GM18951 (cell line): Measurements from ENCODE around the gene SS18.

Source experiments
- POLR2A ChIP-seq: IDR thresholded peaks from 4 replicates; pipeline ENCODE4 v1.6.1; 2011; ENCODE audit warnings: mild to moderate bottlenecking; ENCODE audit not compliant: insufficient read length, insufficient read depth; ENCODE audit errors: extremely low read depth
- in situ Hi-C: fragments of 300-500 bp; cut with MboI; formaldehyde crosslinking; loops from one replicate; pipeline ENCODE4 v1.12.0; 2022; ENCODE audit warnings: low sequenced_read_pairs, mixed read lengths, inconsistent platforms; ENCODE audit not compliant: unreplicated experiment

The SS18 gene

GRCh38 chr18:26046419-26047077 lies 43.9 kb downstream of the SS18 start:
- in situ Hi-C loops: no loop called here
- TF ChIP-seq POLR2A: no peak

GRCh38 chr18:26044807-26045206 lies 45.6 kb downstream of the SS18 start:
- TF ChIP-seq POLR2A: no peak
- in situ Hi-C loops: no loop called here

DNA sequence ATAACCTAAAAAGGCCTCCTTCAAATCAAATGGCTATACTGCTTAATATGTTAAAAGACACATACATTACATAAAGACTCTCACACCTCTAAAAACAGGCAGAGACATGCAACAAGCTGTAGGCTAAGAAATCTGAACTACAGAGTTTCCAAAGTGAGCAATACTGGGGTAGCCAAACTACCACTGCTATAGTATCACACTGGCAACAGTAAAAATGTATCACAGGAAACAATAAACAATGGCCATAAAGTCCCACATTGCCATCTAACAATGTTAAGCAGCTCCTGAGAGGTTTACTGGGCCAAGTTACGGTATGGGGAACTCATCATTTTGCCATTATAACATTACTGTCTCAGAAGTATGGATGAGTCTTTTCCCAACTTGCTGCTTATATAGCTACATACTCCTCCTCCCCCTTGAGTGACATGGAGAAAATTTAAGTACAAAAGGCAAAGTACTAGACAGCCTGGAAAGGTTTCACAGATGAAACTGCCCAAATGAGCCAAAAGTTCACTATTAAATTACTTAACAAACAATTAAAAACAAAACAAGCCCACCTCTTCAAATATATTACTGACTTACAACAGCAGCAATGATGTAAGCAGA lies 50.3 kb downstream of the SS18 start:
- TF ChIP-seq POLR2A: no peak
- in situ Hi-C loops: no loop called here

DNA sequence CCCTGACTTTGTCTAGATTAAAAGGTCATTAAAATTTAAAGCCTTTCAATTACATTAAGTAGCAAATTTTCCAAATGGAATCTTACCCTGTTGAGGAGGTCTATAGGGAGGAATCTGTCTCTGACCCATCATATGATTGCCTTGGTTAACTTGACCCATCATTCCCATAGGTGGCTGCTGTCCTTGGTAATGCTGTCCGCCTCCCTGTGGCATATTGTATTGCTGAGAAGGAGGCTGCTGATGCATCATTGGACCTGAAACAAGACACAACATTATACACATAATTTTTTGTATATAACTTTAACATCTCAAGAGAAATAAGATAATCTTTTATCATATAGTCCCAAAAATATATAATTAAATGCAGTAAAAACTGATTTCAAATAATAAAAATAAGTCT lies 51.2 kb downstream of the SS18 start:
- no peak for TF ChIP-seq POLR2A
- in situ Hi-C loops: no loop called here

DNA sequence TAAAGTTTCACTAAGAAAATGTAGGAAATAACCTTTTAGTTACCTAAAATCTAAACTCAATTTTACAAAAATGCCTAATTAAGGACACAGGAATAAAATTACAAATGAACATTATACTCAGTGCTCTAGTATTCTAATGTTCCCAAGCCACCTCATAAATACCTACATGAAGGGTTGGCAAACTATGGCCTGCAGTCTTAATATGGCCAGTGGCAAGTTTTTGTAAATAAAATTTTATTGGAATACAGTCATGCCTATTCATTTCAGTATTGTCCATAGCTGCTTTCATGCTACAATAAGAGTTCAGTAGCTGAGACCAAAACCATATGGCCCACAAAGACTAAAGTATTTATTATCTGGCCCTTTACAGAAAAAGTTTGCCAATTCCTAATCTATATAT lies 53.8 kb downstream of the SS18 start:
- no peak for TF ChIP-seq POLR2A
- in situ Hi-C loops: no loop called here

- in situ Hi-C loops: no loop called here
- TF ChIP-seq POLR2A: no peak
Observed at GRCh38 chr18:26034850-26035497, 55.4 kb downstream of the SS18 start.

DNA sequence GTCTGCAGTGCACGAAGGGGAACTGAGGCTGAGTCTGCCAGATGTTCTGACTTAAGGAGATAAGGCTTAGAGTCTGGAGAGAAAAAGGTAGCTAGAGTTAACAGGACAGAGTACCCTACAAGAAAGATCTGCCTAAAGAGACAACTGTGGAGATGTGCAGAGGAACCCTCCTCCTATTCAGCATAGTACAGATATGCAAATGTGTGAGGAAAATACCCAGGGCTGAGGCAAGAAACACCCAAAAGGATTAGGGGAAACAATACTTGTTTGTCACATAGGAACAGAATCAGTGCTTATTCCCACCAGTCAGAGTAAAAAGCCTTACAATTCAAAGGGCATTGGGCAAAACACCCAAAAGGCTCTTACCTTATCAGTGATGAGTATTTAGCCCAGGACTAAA lies 67.8 kb downstream of the SS18 start:
- in situ Hi-C loops: no loop called here
- no peak for TF ChIP-seq POLR2A

GRCh38 chr18:26021061-26021754 lies 69.2 kb downstream of the SS18 start:
- in situ Hi-C loops: no loop called here
- TF ChIP-seq POLR2A: no peak

GRCh38 chr18:26017929-26018328 lies 72.5 kb downstream of the SS18 start:
- in situ Hi-C loops: no loop called here
- TF ChIP-seq POLR2A: no peak

GRCh38 chr18:26014462-26014861 lies 76.0 kb downstream of the SS18 start:
- in situ Hi-C loops: no loop called here

GRCh38 chr18:26008619-26009018 lies 81.8 kb downstream of the SS18 start:
- TF ChIP-seq POLR2A: no peak

More at GRCh38 chr18:26014462-26014861, 76.0 kb downstream of the SS18 start:
- TF ChIP-seq POLR2A: no peak

GRCh38 chr18:26008096-26008495 lies 82.3 kb downstream of the SS18 start:
- in situ Hi-C loops: no loop called here
- no peak for TF ChIP-seq POLR2A

More at GRCh38 chr18:26008619-26009018, 81.8 kb downstream of the SS18 start:
- in situ Hi-C loops: no loop called here

- no peak for TF ChIP-seq POLR2A
- in situ Hi-C loops: no loop called here
Observed at GRCh38 chr18:26005950-26006349, 84.5 kb downstream of the SS18 start.
